ENCODE measurements around the gene ADGRG1. TPM values are rescaled to one million over a fixed set of nuclear protein-coding genes. Genes with fewer than 3 reads are reported as not detected.

Gene ADGRG1
- total RNA-seq, 4 donors from 2014 or later = 129 to 159 (median 136) TPM

GRCh38 chr16:57661510-57661909 lies 33.1 kb downstream of the ADGRG1 start:
- no peak for DNase-seq (ENCODE audit: low spot score in 2 of 2)
- TF ChIP-seq CTCF (IDR thresholded peaks at IDR 0.05) (no peak), POLR2A (IDR thresholded peaks at IDR 0.05) (no peak)
- intact Hi-C loops (cut with DNase I; ENCODE audit: low total_unique reads) = no loop called here
- no peak overlapping the region for H3K4me3 ChIP-seq (ENCODE audit: low read depth, poor library complexity, severe bottlenecking)
- 85 to 96% methylated on average over 6 to 7 of the region's 7 CpGs for WGBS, 2 donors

GRCh38 chr16:57661936-57662906 lies 33.8 kb downstream of the ADGRG1 start:
- intact Hi-C loops (cut with DNase I; ENCODE audit: low total_unique reads) = no loop called here
- TF ChIP-seq CTCF (IDR thresholded peaks at IDR 0.05) (no peak), POLR2A (IDR thresholded peaks at IDR 0.05) (no peak)
- no peak overlapping the region for H3K4me3 ChIP-seq (ENCODE audit: low read depth, poor library complexity, severe bottlenecking)
- WGBS, 2 donors = 86 to 89% methylated on average over 20 of the region's 20 CpGs
- DNase-seq (ENCODE audit: low spot score in 2 of 2) = no peak

- TF ChIP-seq CTCF (IDR thresholded peaks at IDR 0.05) = no peak
- TF ChIP-seq POLR2A (IDR thresholded peaks at IDR 0.05) = no peak
- WGBS, 2 donors = 86% methylated on average over 21 of the region's 21 CpGs
- H3K4me3 ChIP-seq (ENCODE audit: low read depth, poor library complexity, severe bottlenecking) = no peak overlapping the region
- intact Hi-C loops (cut with DNase I; ENCODE audit: low total_unique reads) = no loop called here
- DNase-seq (ENCODE audit: low spot score in 2 of 2) = no peak
Observed at GRCh38 chr16:57663436-57663835, 35.0 kb downstream of the ADGRG1 start.

GRCh38 chr16:57663917-57664661 lies 35.7 kb downstream of the ADGRG1 start:
- 82 to 85% methylated on average over 15 of the region's 15 CpGs for WGBS, 2 donors
- no peak overlapping the region for H3K4me3 ChIP-seq (ENCODE audit: low read depth, poor library complexity, severe bottlenecking)
- no peak for TF ChIP-seq CTCF (IDR thresholded peaks at IDR 0.05)
- no peak for TF ChIP-seq POLR2A (IDR thresholded peaks at IDR 0.05)
- no peak for DNase-seq (ENCODE audit: low spot score in 2 of 2)
- intact Hi-C loops (cut with DNase I; ENCODE audit: low total_unique reads) = no loop called here

- H3K4me3 ChIP-seq (ENCODE audit: low read depth, poor library complexity, severe bottlenecking) = no peak overlapping the region
- DNase-seq (ENCODE audit: low spot score in 2 of 2) = no peak
- 87 to 90% methylated on average over 6 of the region's 6 CpGs for WGBS, 2 donors
- TF ChIP-seq CTCF (IDR thresholded peaks at IDR 0.05) (no peak), POLR2A (IDR thresholded peaks at IDR 0.05) (no peak)
- intact Hi-C loops (cut with DNase I; ENCODE audit: low total_unique reads) = no loop called here
Observed at GRCh38 chr16:57664662-57665025, 36.2 kb downstream of the ADGRG1 start.
